ENCODE results near the gene POLN.
"Not testable (repeated sequence)": the region's sequence is repeated elsewhere in the genome, so short reads cannot be mapped to it uniquely, and the experiment has no call there.

POLN gene

DNA sequence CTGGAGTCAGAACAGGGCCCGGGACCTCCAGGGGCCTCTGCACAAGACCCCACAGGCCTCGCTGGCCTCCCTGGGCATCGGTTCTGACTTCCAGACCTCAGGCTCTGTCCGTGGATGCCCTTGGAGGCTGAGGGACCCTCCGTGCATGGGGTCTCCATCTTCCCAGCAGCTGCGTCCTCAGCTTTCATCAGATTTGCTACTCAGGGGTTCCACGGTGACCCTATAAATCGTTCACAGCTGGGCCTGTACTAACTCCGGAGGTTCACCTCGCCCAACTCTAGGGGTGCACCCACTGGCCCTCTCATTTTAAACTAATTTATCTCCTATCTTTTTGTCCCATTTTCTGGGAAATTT, 33.1 kb upstream of the POLN start:
- not testable (repeated sequence) for DNase-seq

DNA sequence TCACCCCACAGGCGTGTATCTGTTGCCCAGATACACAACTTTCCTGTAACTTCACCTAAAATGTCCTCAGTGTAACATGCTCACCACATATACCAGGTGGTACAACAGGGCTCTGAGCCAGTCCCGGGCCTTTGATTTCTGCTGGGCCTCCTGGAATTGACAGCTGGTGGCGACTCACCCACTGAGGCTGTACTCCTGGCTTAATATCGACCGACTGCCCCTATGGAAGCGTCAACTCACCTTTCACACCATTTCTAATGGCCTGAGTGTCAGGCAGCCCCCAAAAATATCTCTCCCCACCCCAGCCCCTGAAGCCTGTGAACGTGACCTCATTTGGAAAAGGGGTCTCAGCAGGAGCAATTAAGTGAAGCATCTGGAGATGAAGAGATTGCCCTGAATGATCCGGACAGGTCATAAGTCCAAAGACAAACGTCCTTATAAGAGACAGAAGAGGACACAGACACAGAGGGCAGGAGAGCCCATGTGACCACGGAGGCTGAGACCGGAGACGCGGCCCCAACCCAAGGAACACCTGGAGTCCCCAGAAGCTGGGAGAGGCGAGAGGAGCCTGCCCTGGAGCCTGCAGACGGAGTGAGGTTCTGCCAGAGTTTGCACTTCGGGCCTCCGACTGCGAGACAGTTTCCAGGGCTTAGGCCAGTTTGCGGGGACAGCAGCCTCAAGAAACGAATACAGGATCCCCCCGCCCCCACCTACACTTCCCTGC, 32.6 kb upstream of the POLN start:
- no peak for DNase-seq

DNA sequence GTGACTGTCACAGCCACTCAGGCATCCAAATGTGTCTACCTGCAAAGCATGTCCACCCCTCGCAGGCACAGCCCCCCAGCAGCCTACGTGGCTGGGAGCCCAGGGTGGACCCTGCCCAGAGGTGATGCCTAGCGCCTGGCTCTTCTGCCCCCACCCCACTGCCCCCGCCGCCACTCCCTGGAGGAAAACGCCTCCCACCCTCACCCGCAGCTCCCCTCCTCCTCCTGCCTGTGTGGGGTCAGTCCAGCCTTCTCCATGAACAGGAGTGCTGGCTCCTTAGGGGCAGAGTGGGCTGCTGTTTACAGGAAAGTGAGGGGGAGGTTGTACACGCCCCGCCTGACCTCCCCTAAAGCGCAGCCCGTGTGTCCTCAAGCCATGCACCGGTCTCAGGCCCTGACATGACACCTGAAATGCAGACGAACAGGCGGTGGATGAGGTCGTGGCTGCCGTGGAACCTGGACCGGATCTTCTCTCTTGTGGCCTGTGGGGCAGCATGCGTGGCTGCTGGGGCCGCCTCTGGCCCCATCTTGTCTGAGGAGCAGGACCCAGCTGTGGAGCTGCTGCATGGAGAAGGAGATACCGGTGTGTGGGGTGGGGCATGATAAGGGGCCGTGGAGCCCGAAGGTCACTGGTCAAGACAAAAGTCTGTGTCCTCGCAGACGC, 31.9 kb upstream of the POLN start:
- no peak for DNase-seq

- DNase-seq: no peak
Measured at GRCh38 chr4:2273221-2273620, 31.3 kb upstream of the POLN start.

DNA sequence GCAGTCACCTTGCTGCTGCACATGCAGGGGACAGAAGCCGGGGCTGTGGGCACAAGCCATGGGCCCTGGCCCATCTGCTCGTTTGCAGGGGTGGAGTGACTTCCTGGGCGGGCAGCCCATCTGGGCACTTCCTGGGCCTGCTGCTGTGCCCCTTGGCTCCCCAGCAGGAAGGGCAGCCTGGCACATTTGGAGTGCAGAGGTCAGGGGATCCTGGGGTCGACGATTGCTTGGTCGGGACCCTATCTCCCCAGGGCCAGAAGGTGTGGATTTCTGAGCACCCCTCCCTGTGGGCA, 30.9 kb upstream of the POLN start:
- DNase-seq: no peak

GRCh38 chr4:2272026-2272827, 30.3 kb upstream of the POLN start:
- DNase-seq: no peak

- DNase-seq: no peak
Measured at GRCh38 chr4:2271279-2272025, 29.5 kb upstream of the POLN start.

DNA sequence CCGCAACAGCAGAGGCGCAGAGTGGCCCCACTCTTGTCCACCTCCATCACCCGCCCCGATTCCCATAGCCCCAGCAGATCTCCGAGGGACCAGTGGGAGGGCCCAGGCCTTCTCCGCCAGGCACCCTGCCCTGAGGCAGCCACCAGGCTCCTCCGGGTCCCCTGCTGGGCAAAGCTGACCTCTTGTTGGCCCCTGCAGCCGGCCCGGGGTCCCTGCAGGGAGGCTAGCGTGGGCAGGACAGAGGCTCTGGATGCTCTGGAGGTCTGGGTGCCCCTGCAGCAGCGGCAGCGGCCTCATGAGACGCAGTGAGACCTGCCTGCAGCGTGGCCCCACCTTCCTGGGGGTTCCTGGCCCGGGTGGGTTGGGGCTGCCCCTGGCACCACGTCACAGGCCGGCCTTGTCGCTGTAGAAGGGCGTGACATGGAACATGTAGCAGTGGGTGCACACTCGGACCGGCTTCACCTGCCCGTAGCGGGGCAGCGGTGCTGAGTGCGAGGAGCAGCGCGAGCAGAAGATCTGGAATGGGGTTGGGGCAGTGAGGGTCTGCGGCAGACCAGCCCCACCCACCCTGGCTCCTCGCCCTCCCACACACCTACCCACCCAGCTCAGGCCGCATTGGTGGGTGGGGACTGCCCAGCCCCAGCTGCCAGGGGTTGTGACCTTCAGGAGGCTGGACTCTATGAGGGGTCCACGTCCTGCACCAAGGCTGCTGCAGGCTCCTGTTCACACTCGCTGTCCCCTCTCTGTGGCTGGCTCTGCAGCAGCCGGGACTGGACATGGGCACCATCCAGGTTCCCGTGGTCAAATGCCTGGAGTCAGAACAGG, 28.6 kb upstream of the POLN start:
- DNase-seq: no peak

- DNase-seq: no peak
Measured at GRCh38 chr4:2269618-2270163, 27.8 kb upstream of the POLN start.

- DNase-seq: no peak
Measured at GRCh38 chr4:2269206-2269531, 27.2 kb upstream of the POLN start.

GRCh38 chr4:2268357-2269205, 26.7 kb upstream of the POLN start:
- no peak for DNase-seq

- DNase-seq: no peak
Measured at GRCh38 chr4:2267841-2268240, 25.9 kb upstream of the POLN start.

- DNase-seq: no peak
Measured at GRCh38 chr4:2267320-2267811, 25.4 kb upstream of the POLN start.

DNA sequence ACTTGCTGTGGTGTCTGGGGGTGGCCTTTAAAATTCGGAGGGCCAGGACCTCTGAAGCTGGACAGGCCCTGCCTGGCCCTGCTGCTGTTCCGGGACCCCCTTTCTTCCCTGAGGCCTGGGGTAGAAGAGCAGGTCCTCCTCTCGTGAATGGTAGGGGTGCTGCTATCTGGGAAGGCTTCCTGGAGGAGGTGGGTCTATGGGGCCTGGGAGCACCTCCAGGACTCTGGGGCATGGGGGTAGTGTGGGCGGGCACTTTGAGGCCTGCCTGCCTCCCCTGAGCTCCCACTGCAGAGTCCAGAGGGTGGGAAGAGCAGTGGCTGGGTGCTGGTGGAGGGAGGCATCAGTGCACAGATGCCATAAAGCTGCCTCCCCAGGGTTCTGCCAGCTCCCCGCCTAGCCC, 24.9 kb upstream of the POLN start:
- no peak for DNase-seq

DNA sequence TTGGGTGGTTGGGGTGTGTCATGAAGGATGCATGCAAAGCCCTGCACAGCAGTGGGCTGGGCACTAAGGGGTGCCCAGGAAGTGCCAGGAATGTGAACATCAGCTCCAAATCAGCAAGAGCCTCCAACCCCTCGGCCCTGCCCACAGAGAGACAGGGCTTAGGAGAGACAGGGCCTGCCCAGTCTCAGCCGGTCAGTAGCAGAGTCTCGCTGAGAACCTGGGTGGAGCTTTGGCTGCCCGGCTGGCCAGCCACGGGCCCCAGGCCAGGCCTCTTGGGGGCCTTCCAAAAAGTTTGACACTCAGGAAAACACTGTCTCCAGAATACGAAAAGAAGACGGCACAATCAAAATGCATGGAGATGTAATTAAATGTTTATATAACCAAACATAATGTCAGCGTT, 24.3 kb upstream of the POLN start:
- no peak for DNase-seq

- DNase-seq: no peak
Measured at GRCh38 chr4:2265113-2266110, 23.5 kb upstream of the POLN start.

GRCh38 chr4:2264481-2265041, 22.6 kb upstream of the POLN start:
- DNase-seq: no peak

GRCh38 chr4:2263926-2264321, 22.0 kb upstream of the POLN start:
- peak; percentile 13 for DNase-seq

DNA sequence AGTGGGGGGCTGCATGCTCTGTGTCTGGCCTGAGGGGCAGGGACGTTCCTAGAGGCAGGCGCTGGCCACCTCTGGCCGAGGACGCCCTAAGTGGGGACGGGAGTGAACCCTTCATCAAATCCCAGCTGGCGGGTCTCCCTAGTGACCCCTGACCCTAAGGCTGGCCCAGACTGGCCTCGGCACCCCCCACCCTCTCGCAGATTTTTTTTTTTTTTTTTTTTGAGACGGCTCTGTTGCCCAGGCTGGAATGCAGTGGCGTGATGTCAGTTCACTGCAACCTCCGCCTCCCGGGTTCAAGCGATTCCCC, 21.0 kb upstream of the POLN start:
- DNase-seq: no peak

Measured in NCI-H1105 treated with DMSO at 0.1 percent for 48 hours (cell line).